GM23248 (cell line): ENCODE results near the gene ADAMTS6. TPM values are rescaled to one million over a fixed set of nuclear protein-coding genes. Genes with fewer than 3 reads are reported as not detected.

Source experiments
- DNase-seq: peaks from one replicate; pipeline ENCODE4 v3.0.0-alpha.2; 2015
- H2AFZ ChIP-seq: fragments of 200-600 bp; sonication (generic); 2 replicates; pipeline ENCODE4 v1.6.1; 2016; ENCODE audit warnings: antibody characterized with exemption
- H3F3A ChIP-seq: fragments of 200-600 bp; sonication (generic); 2 replicates; pipeline ENCODE4 v1.6.1; 2016; ENCODE audit warnings: mild to moderate bottlenecking, antibody characterized with exemption, mixed run types; ENCODE audit not compliant: insufficient read depth
- H3K27ac ChIP-seq: fragments of 200-600 bp; sonication (generic); 2 replicates; pipeline ENCODE4 v1.5.1; 2016; ENCODE audit warnings: mild to moderate bottlenecking
- H3K27me3 ChIP-seq: fragments of 200-600 bp; sonication (generic); replicated peaks from 2 replicates; pipeline ENCODE4 v1.6.1; 2016; ENCODE audit warnings: mild to moderate bottlenecking; ENCODE audit not compliant: insufficient read depth
- H3K36me3 ChIP-seq: fragments of 200-600 bp; sonication (generic); 2 replicates; pipeline ENCODE4 v1.6.1; 2016; ENCODE audit warnings: low read depth, mild to moderate bottlenecking
- H3K4me1 ChIP-seq: fragments of 200-600 bp; sonication (generic); 2 replicates; pipeline ENCODE4 v1.6.1; 2016; ENCODE audit warnings: mild to moderate bottlenecking; ENCODE audit not compliant: insufficient read depth
- H3K4me2 ChIP-seq: fragments of 200-600 bp; sonication (generic); one replicate; pipeline ENCODE4 v1.6.1; 2016; ENCODE audit warnings: mild to moderate bottlenecking; ENCODE audit not compliant: unreplicated experiment
- H3K4me3 ChIP-seq: fragments of 200-600 bp; sonication (generic); 2 replicates; pipeline ENCODE4 v1.5.1; 2016; ENCODE audit warnings: mild to moderate bottlenecking
- H3K79me2 ChIP-seq: fragments of 200-600 bp; sonication (generic); 2 replicates; pipeline ENCODE4 v1.6.1; 2016; ENCODE audit warnings: mild to moderate bottlenecking; ENCODE audit not compliant: insufficient read depth
- H3K9ac ChIP-seq: fragments of 200-600 bp; sonication (generic); 2 replicates; pipeline ENCODE4 v1.6.1; 2016; ENCODE audit warnings: mild to moderate bottlenecking
- H3K9me2 ChIP-seq: fragments of 200-600 bp; sonication (generic); 2 replicates; pipeline ENCODE4 v1.6.1; 2016; ENCODE audit warnings: mixed run types, mild to moderate bottlenecking, moderate library complexity; ENCODE audit not compliant: insufficient read depth
- H3K9me3 ChIP-seq: fragments of 200-600 bp; sonication (generic); one replicate; pipeline ENCODE4 v1.6.1; 2017; ENCODE audit warnings: low read depth
- H4K20me1 ChIP-seq: fragments of 200-600 bp; sonication (generic); 2 replicates; pipeline ENCODE4 v1.6.0; 2016; ENCODE audit not compliant: insufficient read depth
- EZH2 ChIP-seq: fragments of 200-600 bp; sonication (generic); IDR thresholded peaks from 2 replicates; pipeline ENCODE4 v1.6.1; 2018; ENCODE audit warnings: antibody characterized with exemption, mild to moderate bottlenecking; ENCODE audit not compliant: insufficient read depth, poor library complexity, severe bottlenecking
- EZH2phosphoT487 ChIP-seq: fragments of 200-600 bp; sonication (generic); IDR thresholded peaks from 2 replicates; pipeline ENCODE4 v1.6.1; 2018; ENCODE audit warnings: antibody characterized with exemption, moderate library complexity, mild to moderate bottlenecking, low read depth; ENCODE audit not compliant: insufficient read depth
- WGBS, 2 experiments: methylation state at CpG; one replicate each; pipeline ENCODE4 v1.1.6; 2015 to 2017; ENCODE audit warnings: low lambda C conversion rate in 2 of 2, low coverage in 1 of 2; ENCODE audit errors: missing lambda C conversion rate in 2 of 2; 5-methylcytosine and 5-hydroxymethylcytosine counted together
- in situ Hi-C: fragments of 300-500 bp; cut with MboI; formaldehyde crosslinking; loops from 2 replicates; pipeline ENCODE4 v1.15.0; 2020
- polyA plus RNA-seq: library from polyadenylated mRNA; unstranded; fragments of >200 nt; fragmentation: Nextera tagmentation; extraction: Ambion mirVana; gene quantifications from 2 replicates; pipeline ENCODE4 v1.2.1, GENCODE V29; 2016
- total RNA-seq: library from RNA; depleted of rRNA; stranded (reverse); fragments of >200 nt; shearing (Covaris generic); gene quantifications from 2 replicates; pipeline ENCODE4 v1.2.3, GENCODE V29; 2014

ADAMTS6 gene
- total and polyA plus RNA-seq, 2 experiments from 2014 or later: 10.1 to 76.0 TPM

- in situ Hi-C loops: loop anchor here (25.0 kb wide), 1 partner anchor 839 kb away; no protein-coding TSS in a partner anchor
- H3K27me3 ChIP-seq: no peaks in the 10 kb centered on the region
- H3K79me2 ChIP-seq: peaks cover 100% of the 10 kb centered on the region
- no peak for DNase-seq
- H3K9me3 ChIP-seq: no peaks in the 10 kb centered on the region
- WGBS, 2 experiments: 65 to 66% methylated on average over 1 of the region's 1 CpG
- H3K9ac ChIP-seq: no peak overlapping the region
- H3K27ac ChIP-seq: no peak overlapping the region
- H2AFZ ChIP-seq: no peak overlapping the region
- H3F3A ChIP-seq: peaks cover 19% of the 10 kb centered on the region
- H3K4me2 ChIP-seq: peak overlapping the region; percentile 1
- H3K4me3 ChIP-seq: no peak overlapping the region
- H3K4me1 ChIP-seq: peaks cover 49% of the 10 kb centered on the region
- H3K36me3 ChIP-seq: peaks cover 17% of the 10 kb centered on the region
- no peaks in the 10 kb centered on the region for H4K20me1 ChIP-seq
- no peaks in the 10 kb centered on the region for H3K9me2 ChIP-seq
- TF ChIP-seq EZH2phosphoT487 (no peak), EZH2 (no peak)
Observed at GRCh38 chr5:65475895-65476294, 5.8 kb downstream of the ADAMTS6 start.

GRCh38 chr5:65475336-65475735, 6.4 kb downstream of the ADAMTS6 start:
- Histone ChIP-seq H3K4me2 (peak overlapping the region; percentile 6), H3F3A (peaks cover 14% of the 10 kb centered on the region), H3K4me3 (no peak overlapping the region), H2AFZ (no peak overlapping the region), H4K20me1 (no peaks in the 10 kb centered on the region), H3K27ac (0 out of 2 replicates have a peak overlapping the region, but pooled peaks have one; percentile 9), H3K4me1 (peaks cover 49% of the 10 kb centered on the region), H3K9me2 (no peaks in the 10 kb centered on the region), H3K9me3 (no peaks in the 10 kb centered on the region), H3K27me3 (no peaks in the 10 kb centered on the region), H3K79me2 (peaks cover 100% of the 10 kb centered on the region), H3K36me3 (peaks cover 19% of the 10 kb centered on the region), H3K9ac (no peak overlapping the region)
- TF ChIP-seq EZH2: no peak
- TF ChIP-seq EZH2phosphoT487: no peak
- in situ Hi-C loops: loop anchor here (25.0 kb wide), 1 partner anchor 838 kb away; no protein-coding TSS in a partner anchor
- 87 to 93% methylated on average over 4 of the region's 4 CpGs for WGBS, 2 experiments
- DNase-seq: no peak

GRCh38 chr5:65474130-65474711, 7.5 kb downstream of the ADAMTS6 start:
- H3K4me2 ChIP-seq: peak overlapping the region; percentile 6
- H3K4me3 ChIP-seq: peak overlapping the region; percentile 1; the same call in 1 of the 2 replicates
- H3K9me3 ChIP-seq: no peaks in the 10 kb centered on the region
- H3K27ac ChIP-seq: peak overlapping the region; percentile 9; the same call in 1 of the 2 replicates
- 75 to 86% methylated on average over 3 of the region's 3 CpGs for WGBS, 2 experiments
- H3K4me1 ChIP-seq: peaks cover 55% of the 10 kb centered on the region
- no peak overlapping the region for H3K9ac ChIP-seq
- H4K20me1 ChIP-seq: no peaks in the 10 kb centered on the region
- H3K9me2 ChIP-seq: no peaks in the 10 kb centered on the region
- H3K36me3 ChIP-seq: peaks cover 24% of the 10 kb centered on the region
- no peak overlapping the region for H2AFZ ChIP-seq
- no peak for TF ChIP-seq EZH2phosphoT487
- no peak for TF ChIP-seq EZH2
- peaks cover 8% of the 10 kb centered on the region for H3F3A ChIP-seq
- peaks cover 100% of the 10 kb centered on the region for H3K79me2 ChIP-seq
- DNase-seq: no peak
- in situ Hi-C loops: no loop called here
- H3K27me3 ChIP-seq: no peaks in the 10 kb centered on the region

- Histone ChIP-seq H2AFZ (no peak overlapping the region), H3K27ac (peak overlapping the region; percentile 8; the same call in 1 of the 2 replicates), H3F3A (peaks cover 23% of the 10 kb centered on the region), H3K4me1 (peaks cover 36% of the 10 kb centered on the region), H3K9ac (no peak overlapping the region), H3K79me2 (peaks cover 100% of the 10 kb centered on the region), H4K20me1 (no peaks in the 10 kb centered on the region), H3K27me3 (no peaks in the 10 kb centered on the region), H3K36me3 (peaks cover 30% of the 10 kb centered on the region), H3K4me2 (peak overlapping the region; percentile 13), H3K9me2 (no peaks in the 10 kb centered on the region), H3K4me3 (no peak overlapping the region), H3K9me3 (no peaks in the 10 kb centered on the region)
- DNase-seq: peak; percentile 62
- 68 to 78% methylated on average over 3 of the region's 3 CpGs for WGBS, 2 experiments
- TF ChIP-seq EZH2 (no peak), EZH2phosphoT487 (no peak)
- in situ Hi-C loops: no loop called here
Observed at GRCh38 chr5:65468633-65469032, 13.1 kb downstream of the ADAMTS6 start.
